ENCODE results near the gene IRF6. TPM values are rescaled to one million over a fixed set of nuclear protein-coding genes. Genes with fewer than 3 reads are reported as not detected.
A peak's percentile ranks its signal among the peaks of the same experiment; 100 is the strongest.

The IRF6 gene
- polyA plus RNA-seq, 1 donor from 2014 or later, result not detected

GRCh38 chr1:209827384-209828262 lies 21.7 kb upstream of the IRF6 start, which contains the start of gene UTP25:
TSS of gene UTP25 (plus strand) at chr1:209827972. CDS start at chr1:209828064, 92 bp downstream.
- Histone ChIP-seq H3K36me3 (ENCODE audit: insufficient read depth, low read length) (no peaks in the 10 kb centered on the region), H3K4me3 (ENCODE audit: low read length) (peak within 1 kb of the TSS; percentile 91), H4K20me1 (ENCODE audit: insufficient read depth) (no peaks in the 10 kb centered on the region), H3K9me2 (ENCODE audit: insufficient read depth, low read length) (no peaks in the 10 kb centered on the region), H3K9ac (ENCODE audit: low read length) (peak within 1 kb of the TSS; percentile 59), H2AFZ (ENCODE audit: low read depth, low read length) (peak within 1 kb of the TSS; percentile 92), H3K27me3 (ENCODE audit: insufficient read depth, low read depth, low read length) (no peaks in the 10 kb centered on the region), H3K79me2 (replicated peaks; ENCODE audit: insufficient read depth, low read length) (no peaks in the 10 kb centered on the region), H3K9me3 (ENCODE audit: low read length) (no peaks in the 10 kb centered on the region), H3K27ac (ENCODE audit: low read length) (peak within 1 kb of the TSS; percentile 66), H3F3A (ENCODE audit: insufficient read depth, low read length, poor library complexity, severe bottlenecking) (no peaks in the 10 kb centered on the region), H3K4me2 (ENCODE audit: low read length) (peak within 1 kb of the TSS; percentile 46)
- TF ChIP-seq EZH2 (IDR thresholded peaks at IDR 0.05; ENCODE audit: borderline replicate concordance, insufficient read depth, low read length, poor library complexity, severe bottlenecking), result no peak
- peak; percentile 76 for TF ChIP-seq SMC3 (conservative IDR thresholded peaks at IDR 0.05; ENCODE audit: poor library complexity)
- peak; percentile 56 for TF ChIP-seq RAD21 (conservative IDR thresholded peaks at IDR 0.05)
- TF ChIP-seq POLR2AphosphoS5 (IDR thresholded peaks at IDR 0.05), result peak; percentile 57
- TF ChIP-seq MXI1 (conservative IDR thresholded peaks at IDR 0.05; ENCODE audit: poor library complexity, severe bottlenecking), result peak; percentile 99
- no peak for TF ChIP-seq EP300 (conservative IDR thresholded peaks at IDR 0.05; ENCODE audit: poor library complexity, severe bottlenecking)
- peak; percentile 86 for TF ChIP-seq REST (IDR thresholded peaks at IDR 0.05; ENCODE audit: borderline replicate concordance)
- TF ChIP-seq TAF1 (IDR thresholded peaks at IDR 0.05; ENCODE audit: low read depth), result peak; percentile 78
- TF ChIP-seq CTCF (IDR thresholded peaks at IDR 0.05; ENCODE audit: poor library complexity, severe bottlenecking), result peak; percentile 93

GRCh38 chr1:209825591-209826434 lies 19.9 kb upstream of the IRF6 start:
- Histone ChIP-seq H3K27me3 (ENCODE audit: insufficient read depth, low read depth, low read length) (no peaks in the 10 kb centered on the region), H3K27ac (ENCODE audit: low read length) (no peak overlapping the region), H3K36me3 (ENCODE audit: insufficient read depth, low read length) (no peaks in the 10 kb centered on the region), H3K4me2 (ENCODE audit: low read length) (no peak overlapping the region), H3K9me3 (ENCODE audit: low read length) (no peaks in the 10 kb centered on the region), H4K20me1 (ENCODE audit: insufficient read depth) (no peaks in the 10 kb centered on the region), H3K79me2 (replicated peaks; ENCODE audit: insufficient read depth, low read length) (no peaks in the 10 kb centered on the region), H3F3A (ENCODE audit: insufficient read depth, low read length, poor library complexity, severe bottlenecking) (no peaks in the 10 kb centered on the region), H2AFZ (ENCODE audit: low read depth, low read length) (no peak overlapping the region), H3K9ac (ENCODE audit: low read length) (no peak overlapping the region), H3K4me3 (ENCODE audit: low read length) (no peak overlapping the region), H3K9me2 (ENCODE audit: insufficient read depth, low read length) (no peaks in the 10 kb centered on the region)
- TF ChIP-seq MXI1 (conservative IDR thresholded peaks at IDR 0.05; ENCODE audit: poor library complexity, severe bottlenecking) (no peak), POLR2AphosphoS5 (IDR thresholded peaks at IDR 0.05) (no peak), RAD21 (conservative IDR thresholded peaks at IDR 0.05) (no peak), TAF1 (IDR thresholded peaks at IDR 0.05; ENCODE audit: low read depth) (no peak)
